ENCODE measurements around the gene NMNAT1.
"Not testable (repeated sequence)": the region's sequence is repeated elsewhere in the genome, so short reads cannot be mapped to it uniquely, and the experiment has no call there.

The NMNAT1 gene

DNA sequence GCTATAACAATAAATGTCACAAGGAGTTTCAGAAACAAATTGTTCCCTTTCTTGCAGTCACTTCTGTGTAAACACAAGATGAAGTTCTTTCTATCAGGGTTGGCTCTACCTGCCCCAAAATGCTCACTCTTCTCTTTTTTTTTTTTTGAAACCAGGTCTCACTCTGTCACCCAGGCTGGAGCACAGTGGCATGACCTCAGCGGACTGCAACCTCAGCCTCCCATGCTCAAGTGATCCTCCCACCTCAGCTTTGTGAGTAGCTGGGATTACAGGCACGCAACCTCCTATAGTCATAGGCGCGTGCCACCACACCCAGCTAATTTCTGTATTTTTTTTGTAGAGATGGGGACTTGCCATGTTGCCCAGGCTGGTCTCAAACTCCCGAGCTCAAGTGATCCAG lies 22.7 kb upstream of the NMNAT1 start:
- no peak for DNase-seq (ENCODE audit: low read depth)

GRCh38 chr1:9922342-9922741 lies 20.9 kb upstream of the NMNAT1 start:
- DNase-seq (ENCODE audit: low read depth), result no peak

DNA sequence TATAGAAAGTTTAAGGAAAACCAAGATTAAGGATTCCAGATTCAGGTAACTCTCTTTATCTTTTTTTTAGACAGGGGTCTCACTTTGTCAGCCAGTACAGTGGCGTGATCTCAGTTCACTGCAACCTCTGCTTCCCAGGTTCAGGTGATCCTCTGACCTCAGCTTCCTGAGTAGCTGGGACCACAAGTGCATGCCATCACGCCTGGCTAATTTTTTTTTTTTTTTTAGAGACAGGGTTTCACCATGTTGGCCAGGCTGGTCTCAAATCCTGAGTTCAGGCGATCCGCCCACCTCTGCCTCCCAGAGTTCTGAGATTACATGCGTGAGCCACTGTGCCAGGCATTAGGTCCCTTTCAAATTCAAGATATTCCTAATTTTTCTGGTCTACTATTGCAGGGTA lies 16.0 kb upstream of the NMNAT1 start:
- DNase-seq (ENCODE audit: low read depth), result no peak

GRCh38 chr1:9929431-9930385 lies 13.6 kb upstream of the NMNAT1 start:
- no peak for DNase-seq (ENCODE audit: low read depth)

DNA sequence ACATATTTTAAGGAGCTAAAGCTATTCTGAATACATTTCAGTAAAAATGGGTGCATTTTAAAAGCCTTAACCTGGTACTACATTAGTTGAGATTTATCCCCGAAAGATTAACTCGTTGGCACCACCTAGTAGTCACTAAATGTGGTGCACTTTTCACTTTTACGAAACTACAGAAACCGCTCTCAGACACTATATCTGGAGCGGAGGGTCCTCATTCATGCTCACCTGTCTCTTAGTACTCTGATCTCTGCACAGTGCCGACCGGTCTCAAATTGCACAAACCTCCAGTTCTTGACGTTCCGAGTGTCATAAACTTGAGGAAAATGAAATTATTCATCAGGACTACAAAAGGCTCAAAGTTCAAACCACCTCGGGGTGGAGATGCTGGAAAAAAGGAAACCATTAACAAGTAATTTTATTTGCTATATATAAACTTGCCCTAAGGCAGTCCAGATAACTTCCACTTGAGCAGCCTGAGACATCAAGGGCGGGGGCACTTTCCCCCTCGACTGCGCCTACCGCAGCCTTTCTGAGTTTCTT lies 806 bp upstream of the NMNAT1 start:
- peak; percentile 74 for DNase-seq (ENCODE audit: low read depth)

DNA sequence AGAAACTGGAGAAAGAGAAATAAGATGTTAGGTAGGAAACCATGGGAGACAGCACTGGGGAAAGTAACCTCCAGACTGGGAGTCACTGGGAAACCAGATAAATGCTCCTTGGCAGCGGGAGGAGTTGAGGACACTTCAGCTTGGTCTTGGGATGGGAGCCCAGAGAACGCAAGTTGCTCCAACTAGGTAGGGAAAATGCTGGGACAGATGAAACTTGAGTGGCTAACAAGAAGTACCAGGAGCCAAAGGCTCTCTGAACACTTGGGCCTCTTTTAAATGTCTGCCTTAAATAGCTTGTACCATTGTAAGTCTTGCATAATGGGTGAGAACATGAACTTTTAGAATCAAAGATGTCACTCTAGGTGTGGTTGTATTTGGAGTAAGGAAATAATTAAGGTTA lies 3.0 kb downstream of the NMNAT1 start:
- no peak for DNase-seq (ENCODE audit: low read depth)

GRCh38 chr1:9957726-9958125 lies 14.5 kb downstream of the NMNAT1 start:
- DNase-seq (ENCODE audit: low read depth), result no peak

DNA sequence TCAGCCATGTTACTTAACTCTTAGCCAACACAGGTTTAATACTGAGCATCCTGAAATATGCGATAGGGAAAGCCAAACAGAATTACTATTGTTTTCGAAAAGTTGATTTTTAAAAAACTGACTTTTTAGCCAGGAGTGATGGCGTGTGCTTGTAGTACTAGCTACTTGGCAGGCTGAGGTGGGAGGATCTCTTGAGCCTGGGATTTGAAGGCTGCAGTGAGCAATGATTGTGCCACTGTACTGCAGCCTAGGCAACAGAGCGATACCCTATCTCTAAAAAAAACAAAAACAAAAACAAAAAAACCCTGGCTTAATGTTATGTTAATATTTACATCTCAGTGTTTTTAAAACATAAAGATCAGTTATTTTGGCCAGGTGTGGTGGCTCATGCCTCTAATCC lies 16.7 kb downstream of the NMNAT1 start:
- no peak for DNase-seq (ENCODE audit: low read depth)

GRCh38 chr1:9960706-9961562 lies 17.7 kb downstream of the NMNAT1 start:
- DNase-seq (ENCODE audit: low read depth), result no peak

DNA sequence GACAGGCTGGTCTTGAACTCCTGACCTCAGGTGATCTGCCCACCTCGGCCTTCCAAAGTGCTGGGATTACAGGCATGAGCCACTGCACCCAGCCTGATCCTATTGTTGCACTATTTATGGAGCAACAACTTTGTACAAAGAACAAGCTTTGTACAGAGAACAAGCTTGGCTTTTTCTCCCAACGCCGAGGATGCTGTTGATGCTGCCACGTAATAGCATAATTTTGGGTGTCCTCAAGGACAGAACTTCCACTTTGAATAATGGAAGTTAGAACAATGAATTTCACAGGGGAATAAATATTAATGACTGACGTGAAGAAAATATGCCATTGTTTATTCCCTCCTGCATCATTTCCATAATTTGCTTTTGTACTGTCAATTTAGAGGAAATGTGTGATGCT lies 41.0 kb downstream of the NMNAT1 start:
- DNase-seq (ENCODE audit: low read depth), result no peak

GRCh38 chr1:9985001-9985400 lies 41.7 kb downstream of the NMNAT1 start:
- no peak for DNase-seq (ENCODE audit: low read depth)

GRCh38 chr1:9989773-9990172 lies 46.5 kb downstream of the NMNAT1 start:
- no peak for DNase-seq (ENCODE audit: low read depth)

GRCh38 chr1:9990944-9991343 lies 47.7 kb downstream of the NMNAT1 start:
- DNase-seq (ENCODE audit: low read depth), result no peak

- DNase-seq (ENCODE audit: low read depth), result no peak
Measured at GRCh38 chr1:9992910-9993309, 49.6 kb downstream of the NMNAT1 start.

DNA sequence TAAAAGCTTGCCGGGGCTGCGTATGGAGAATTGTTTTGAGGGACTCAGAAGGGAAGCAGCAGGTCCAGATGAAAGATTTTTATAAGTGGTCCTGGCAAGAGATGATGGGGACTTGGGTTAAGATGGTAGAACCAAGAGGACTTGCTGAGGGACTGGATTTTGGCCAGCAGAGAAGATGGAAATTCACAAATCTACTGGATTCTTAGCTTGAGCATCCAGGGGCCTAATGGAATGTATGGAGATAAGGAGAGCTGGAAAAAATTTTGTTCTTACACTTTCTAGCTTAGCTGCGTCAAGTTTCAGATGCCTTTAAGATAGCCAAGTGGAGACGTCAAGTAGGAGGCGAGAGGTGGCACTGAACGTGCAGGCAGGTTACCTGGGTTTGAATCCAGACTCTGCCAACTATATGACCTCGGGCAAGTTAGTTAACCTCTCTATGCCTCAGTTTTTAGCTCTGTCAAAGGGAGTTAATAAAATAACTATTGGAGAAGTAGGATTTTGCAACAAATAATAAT lies 50.3 kb downstream of the NMNAT1 start:
- DNase-seq (ENCODE audit: low read depth), result no peak

- DNase-seq (ENCODE audit: low read depth), result peak; percentile 35
Measured at GRCh38 chr1:9996624-9997582, 53.6 kb downstream of the NMNAT1 start, which contains the start of gene RBP7. TSS of gene RBP7 (plus strand) at chr1:9997228. CDS start at chr1:9997259, 31 bp downstream.

DNA sequence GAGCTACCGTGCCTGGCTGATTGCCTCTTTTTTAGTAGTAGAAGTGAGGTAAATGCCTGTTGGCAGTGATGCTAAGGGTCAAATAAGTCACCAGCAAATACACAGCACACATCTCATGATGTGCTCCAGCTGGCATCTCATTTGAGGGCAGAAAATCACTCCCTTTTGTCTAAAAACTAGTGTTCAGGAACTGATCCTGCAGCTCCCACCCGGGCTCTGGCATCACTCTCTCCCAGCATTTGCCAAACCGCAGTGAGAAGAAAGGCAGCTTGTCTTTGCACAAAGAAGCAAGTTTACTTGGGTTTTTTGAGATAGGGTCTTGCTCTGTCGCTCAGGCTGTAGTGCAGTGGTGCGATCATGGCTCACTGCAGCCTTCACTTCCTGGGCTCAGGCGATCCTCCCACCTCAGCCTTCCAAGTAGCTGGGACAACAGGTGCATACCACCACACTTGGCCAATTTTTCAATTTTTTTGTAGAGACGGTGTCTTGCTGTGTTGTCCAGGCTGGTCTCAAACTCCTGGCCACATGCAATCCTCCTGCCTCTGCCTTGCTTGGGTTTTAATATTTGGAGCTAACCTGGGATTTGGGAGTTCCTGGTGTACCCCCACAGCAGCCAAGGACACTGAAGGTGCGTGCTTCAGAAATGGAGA lies 57.9 kb downstream of the NMNAT1 start:
- DNase-seq (ENCODE audit: low read depth), result no peak

- not testable (repeated sequence) for DNase-seq (ENCODE audit: low read depth)
Measured at GRCh38 chr1:10005248-10005647, 62.0 kb downstream of the NMNAT1 start.

DNA sequence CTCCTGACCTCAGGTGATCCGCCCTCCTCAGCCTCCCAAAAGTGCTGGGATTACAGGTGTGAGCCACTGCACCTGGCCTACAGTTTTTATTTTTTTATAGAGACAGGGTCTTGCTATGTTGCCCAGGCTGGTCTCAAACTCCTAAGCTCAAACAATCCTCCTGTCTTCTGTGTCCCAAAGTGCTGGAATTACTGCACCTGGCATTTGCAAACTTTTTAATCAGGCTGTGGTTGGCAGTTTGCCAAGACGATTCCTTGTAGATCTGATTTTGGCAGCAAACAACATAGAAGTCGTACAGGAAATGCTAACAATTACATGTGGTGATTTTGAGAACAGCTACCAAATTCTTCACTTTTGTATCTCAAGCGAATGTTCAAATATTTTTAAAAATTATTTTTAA lies 63.9 kb downstream of the NMNAT1 start:
- DNase-seq (ENCODE audit: low read depth), result no peak

DNA sequence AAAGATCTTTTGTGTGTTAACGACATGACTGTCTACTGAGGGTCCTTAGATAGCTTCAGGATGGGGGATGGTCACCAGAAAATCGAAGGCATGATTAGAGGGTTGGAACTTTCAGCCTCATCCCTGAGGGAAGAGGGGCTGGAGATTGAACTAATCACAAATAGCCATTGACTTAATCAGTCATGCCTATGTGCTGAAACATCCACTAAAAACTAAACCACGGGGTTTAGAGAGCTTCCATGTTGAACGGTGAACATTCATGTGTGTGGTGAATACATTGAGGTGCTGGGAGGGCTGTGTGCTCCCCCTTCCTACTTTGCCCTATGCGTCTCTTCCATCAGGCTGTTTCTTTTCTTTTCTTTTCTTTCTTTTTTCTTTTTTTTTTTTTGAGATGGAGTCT lies 70.7 kb downstream of the NMNAT1 start:
- DNase-seq (ENCODE audit: low read depth), result peak; percentile 40

DNA sequence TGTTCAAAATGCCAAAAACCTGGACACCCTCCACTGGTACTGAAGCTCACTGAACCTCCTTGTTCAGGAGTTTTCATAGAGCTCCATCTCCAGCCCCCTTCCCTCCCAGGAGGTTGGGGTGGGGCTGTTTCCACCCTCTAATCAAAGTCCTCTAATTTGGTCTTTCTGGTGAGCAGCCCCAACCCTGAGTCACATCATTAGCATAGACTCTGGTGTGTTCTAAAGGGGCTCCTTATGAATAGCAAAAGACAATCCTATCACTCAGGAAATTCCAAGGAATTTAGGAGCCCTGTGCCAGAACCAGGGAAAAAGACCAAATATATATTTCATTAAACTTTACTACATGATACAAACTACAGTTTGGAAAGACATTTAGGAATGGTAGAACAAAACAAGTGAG lies 76.3 kb downstream of the NMNAT1 start:
- no peak for DNase-seq (ENCODE audit: low read depth)
